Liver (tissue), 9 donors: ENCODE results near the gene NXPH3. TPM values are rescaled to one million over a fixed set of nuclear protein-coding genes. Genes with fewer than 3 reads are reported as not detected.

ENCODE experiments used
- DNase-seq: peaks from one replicate; pipeline ENCODE4 v3.0.0-alpha.2; 2017; ENCODE audit warnings: low spot score
- H3K27ac ChIP-seq, 2 donors: one replicate each; pipeline ENCODE4 v1.7.0; 2013; ENCODE audit warnings: inconsistent platforms in 2 of 2, low read length in 2 of 2, control low read depth in 1 of 2, low read depth in 1 of 2, mild to moderate bottlenecking in 1 of 2
- H3K27me3 ChIP-seq, 4 donors: one replicate each; pipeline versions ENCODE4 v1.6.1 to v1.7.0; 2013; ENCODE audit warnings: low read length in 3 of 4, inconsistent platforms in 1 of 4, mild to moderate bottlenecking in 1 of 4, moderate library complexity in 1 of 4; ENCODE audit not compliant: control insufficient read depth in 4 of 4, insufficient read depth in 4 of 4
- H3K36me3 ChIP-seq, 4 donors: one replicate each; pipeline versions ENCODE4 v1.6.1 to v1.7.0; 2013; ENCODE audit warnings: low read length in 3 of 4, mild to moderate bottlenecking in 3 of 4, low read depth in 1 of 4, moderate library complexity in 1 of 4; ENCODE audit not compliant: control insufficient read depth in 4 of 4, insufficient read depth in 3 of 4
- H3K4me1 ChIP-seq, 4 donors: one replicate each; pipeline versions ENCODE4 v1.6.1 to v1.7.0; 2013; ENCODE audit warnings: low read length in 3 of 4, mild to moderate bottlenecking in 3 of 4, moderate library complexity in 1 of 4; ENCODE audit not compliant: control insufficient read depth in 4 of 4, insufficient read depth in 4 of 4
- H3K4me3 ChIP-seq, 3 donors: one replicate each; pipeline versions ENCODE4 v1.6.1 to v1.7.0; 2013; ENCODE audit warnings: low read length in 3 of 3, control low read depth in 1 of 3, low read depth in 1 of 3, mild to moderate bottlenecking in 1 of 3
- H3K9ac ChIP-seq, 2 donors: one replicate each; pipeline ENCODE4 v1.7.0; 2013; ENCODE audit warnings: low read length in 2 of 2, mild to moderate bottlenecking in 2 of 2, moderate library complexity in 2 of 2, control low read depth in 1 of 2, low read depth in 1 of 2
- H3K9me3 ChIP-seq, 4 donors: one replicate each; pipeline versions ENCODE4 v1.6.1 to v1.7.0; 2013; ENCODE audit warnings: low read length in 3 of 4; ENCODE audit not compliant: control insufficient read depth in 4 of 4
- EGR1 ChIP-seq, 2 donors: IDR thresholded peaks; 2 replicates each; pipeline ENCODE4 v1.6.1; 2016 to 2018; ENCODE audit warnings: antibody characterized with exemption in 2 of 2, low read depth in 2 of 2
- FOXA1 ChIP-seq: IDR thresholded peaks from 2 replicates; pipeline ENCODE4 v1.6.1; 2016; ENCODE audit warnings: antibody characterized with exemption
- FOXA2 ChIP-seq: IDR thresholded peaks from 2 replicates; pipeline ENCODE4 v1.6.1; 2016; ENCODE audit warnings: antibody characterized with exemption
- GABPA ChIP-seq, 2 donors: IDR thresholded peaks in 1 of 2; conservative IDR thresholded peaks in 1 of 2; 2 replicates each; pipeline ENCODE4 v1.6.1; 2016; ENCODE audit warnings: antibody characterized with exemption in 2 of 2, mild to moderate bottlenecking in 1 of 2, moderate library complexity in 1 of 2
- HNF4G ChIP-seq: IDR thresholded peaks from 2 replicates; pipeline ENCODE4 v1.6.1; 2016; ENCODE audit warnings: antibody characterized with exemption
- JUND ChIP-seq, 2 donors: IDR thresholded peaks; 2 replicates each; pipeline ENCODE4 v1.6.1; 2016; ENCODE audit warnings: antibody characterized with exemption in 2 of 2
- NR2F2 ChIP-seq: IDR thresholded peaks from 2 replicates; pipeline ENCODE4 v1.6.1; 2016; ENCODE audit warnings: antibody characterized with exemption
- RAD21 ChIP-seq, 2 donors: IDR thresholded peaks; 2 replicates each; pipeline ENCODE4 v1.6.1; 2016; ENCODE audit warnings: antibody characterized with exemption in 2 of 2, mild to moderate bottlenecking in 2 of 2
- SP1 ChIP-seq: IDR thresholded peaks from 2 replicates; pipeline ENCODE4 v1.6.1; 2018; ENCODE audit warnings: antibody characterized with exemption, mild to moderate bottlenecking
- TAF1 ChIP-seq: conservative IDR thresholded peaks from 2 replicates; pipeline ENCODE4 v1.6.1; 2016; ENCODE audit warnings: antibody characterized with exemption, mild to moderate bottlenecking
- YY1 ChIP-seq: IDR thresholded peaks from 2 replicates; pipeline ENCODE4 v1.6.1; 2016; ENCODE audit warnings: antibody characterized with exemption, mild to moderate bottlenecking
- WGBS: extraction: QIAGEN DNeasy Blood & Tissue Kit; methylation state at CpG from one replicate; pipeline ENCODE4 v1.1.7; 2013; 5-methylcytosine and 5-hydroxymethylcytosine counted together
- polyA plus RNA-seq, 2 donors: library from polyadenylated mRNA; stranded (reverse) in 1 of 2; unstranded in 1 of 2; fragments of 200-250 nt in 1 of 2; fragments of >200 nt in 1 of 2; fragmentation: Nextera tagmentation in 1 of 2; extraction: Ambion mirVana in 1 of 2; gene quantifications; one replicate each; pipeline versions ENCODE4 v1.2.1 to v1.2.3, GENCODE V29; 2013 to 2015
- total RNA-seq, 2 donors: library from RNA; depleted of rRNA; stranded (reverse); fragments of >200 nt; gene quantifications; one replicate each; pipeline ENCODE4 v1.2.3, GENCODE V29; 2014
- TF ChIP-seq, protein P1 (sequence below): IDR thresholded peaks from 2 replicates; pipeline ENCODE4 v1.6.1; 2016; ENCODE audit warnings: antibody characterized with exemption
- TF ChIP-seq, protein P2 (sequence below): IDR thresholded peaks from 2 replicates; pipeline ENCODE4 v1.6.1; 2016; ENCODE audit warnings: antibody characterized with exemption, mild to moderate bottlenecking
- TF ChIP-seq, protein P3 (sequence below): fragments of 150-350 bp; IDR thresholded peaks from 2 replicates; pipeline ENCODE4 v1.5.1; 2017; ENCODE audit warnings: improper control_type of control experiment, low read depth, low read length; ENCODE audit not compliant: missing input control
- TF ChIP-seq, protein P4 (sequence below): IDR thresholded peaks from 2 replicates; pipeline ENCODE4 v1.6.1; 2016; ENCODE audit warnings: antibody characterized with exemption
- donor health status: healthy.
- donor health status: healthy.
- donor health status: healthy.
- donor health status: healthy.
- donor health status: healthy.

Gene NXPH3
- total and polyA plus RNA-seq, 4 donors = 0.17 to 0.22 TPM; not detected in 2

DNA sequence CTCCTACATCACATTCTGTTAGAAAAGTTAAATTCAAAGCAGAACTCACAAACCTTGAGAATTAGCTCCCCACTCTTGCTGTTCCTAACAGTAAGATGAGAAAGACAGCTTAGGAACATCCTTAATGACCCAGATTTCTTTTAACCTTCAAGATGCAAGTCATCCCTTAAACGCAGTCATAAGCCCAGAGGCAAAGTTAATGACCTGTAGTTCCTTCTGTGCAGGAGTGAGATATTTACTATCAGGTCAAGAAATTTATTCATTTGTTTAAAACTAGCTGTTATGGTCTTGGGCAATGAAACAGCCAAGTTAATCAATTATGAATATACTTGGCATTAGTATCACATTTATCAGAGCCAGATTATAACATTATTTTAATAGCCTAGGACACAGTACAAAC lies 37.1 kb downstream of the NXPH3 start:
- Histone ChIP-seq H3K36me3 (peaks cover 4 to 19% (median 12%) of the 10 kb centered on the region in 4 donors), H3K4me3 (no peak overlapping the region), H3K9ac (no peak overlapping the region), H3K27me3 (no peaks in the 10 kb centered on the region), H3K4me1 (peaks cover 6 to 29% (median 22%) of the 10 kb centered on the region in 4 donors), H3K9me3 (no peaks in the 10 kb centered on the region), H3K27ac (no peak overlapping the region)
- 71% methylated on average over 1 of the region's 1 CpG for WGBS
- TF ChIP-seq, protein P1, sequence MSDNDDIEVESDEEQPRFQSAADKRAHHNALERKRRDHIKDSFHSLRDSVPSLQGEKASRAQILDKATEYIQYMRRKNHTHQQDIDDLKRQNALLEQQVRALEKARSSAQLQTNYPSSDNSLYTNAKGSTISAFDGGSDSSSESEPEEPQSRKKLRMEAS = no peak
- TF ChIP-seq FOXA1 = no peak
- no peak for TF ChIP-seq SP1
- TF ChIP-seq FOXA2 = no peak
- TF ChIP-seq NR2F2 = no peak
- no peak for TF ChIP-seq JUND (IDR thresholded peaks at IDR 0.05)
- no peak for TF ChIP-seq YY1
- TF ChIP-seq, protein P2, sequence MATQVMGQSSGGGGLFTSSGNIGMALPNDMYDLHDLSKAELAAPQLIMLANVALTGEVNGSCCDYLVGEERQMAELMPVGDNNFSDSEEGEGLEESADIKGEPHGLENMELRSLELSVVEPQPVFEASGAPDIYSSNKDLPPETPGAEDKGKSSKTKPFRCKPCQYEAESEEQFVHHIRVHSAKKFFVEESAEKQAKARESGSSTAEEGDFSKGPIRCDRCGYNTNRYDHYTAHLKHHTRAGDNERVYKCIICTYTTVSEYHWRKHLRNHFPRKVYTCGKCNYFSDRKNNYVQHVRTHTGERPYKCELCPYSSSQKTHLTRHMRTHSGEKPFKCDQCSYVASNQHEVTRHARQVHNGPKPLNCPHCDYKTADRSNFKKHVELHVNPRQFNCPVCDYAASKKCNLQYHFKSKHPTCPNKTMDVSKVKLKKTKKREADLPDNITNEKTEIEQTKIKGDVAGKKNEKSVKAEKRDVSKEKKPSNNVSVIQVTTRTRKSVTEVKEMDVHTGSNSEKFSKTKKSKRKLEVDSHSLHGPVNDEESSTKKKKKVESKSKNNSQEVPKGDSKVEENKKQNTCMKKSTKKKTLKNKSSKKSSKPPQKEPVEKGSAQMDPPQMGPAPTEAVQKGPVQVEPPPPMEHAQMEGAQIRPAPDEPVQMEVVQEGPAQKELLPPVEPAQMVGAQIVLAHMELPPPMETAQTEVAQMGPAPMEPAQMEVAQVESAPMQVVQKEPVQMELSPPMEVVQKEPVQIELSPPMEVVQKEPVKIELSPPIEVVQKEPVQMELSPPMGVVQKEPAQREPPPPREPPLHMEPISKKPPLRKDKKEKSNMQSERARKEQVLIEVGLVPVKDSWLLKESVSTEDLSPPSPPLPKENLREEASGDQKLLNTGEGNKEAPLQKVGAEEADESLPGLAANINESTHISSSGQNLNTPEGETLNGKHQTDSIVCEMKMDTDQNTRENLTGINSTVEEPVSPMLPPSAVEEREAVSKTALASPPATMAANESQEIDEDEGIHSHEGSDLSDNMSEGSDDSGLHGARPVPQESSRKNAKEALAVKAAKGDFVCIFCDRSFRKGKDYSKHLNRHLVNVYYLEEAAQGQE = no peak
- no peak for TF ChIP-seq GABPA (IDR thresholded peaks at IDR 0.05 in 1 of 2, conservative IDR thresholded peaks at IDR 0.05 in 1 of 2)
- no peak for DNase-seq

DNA sequence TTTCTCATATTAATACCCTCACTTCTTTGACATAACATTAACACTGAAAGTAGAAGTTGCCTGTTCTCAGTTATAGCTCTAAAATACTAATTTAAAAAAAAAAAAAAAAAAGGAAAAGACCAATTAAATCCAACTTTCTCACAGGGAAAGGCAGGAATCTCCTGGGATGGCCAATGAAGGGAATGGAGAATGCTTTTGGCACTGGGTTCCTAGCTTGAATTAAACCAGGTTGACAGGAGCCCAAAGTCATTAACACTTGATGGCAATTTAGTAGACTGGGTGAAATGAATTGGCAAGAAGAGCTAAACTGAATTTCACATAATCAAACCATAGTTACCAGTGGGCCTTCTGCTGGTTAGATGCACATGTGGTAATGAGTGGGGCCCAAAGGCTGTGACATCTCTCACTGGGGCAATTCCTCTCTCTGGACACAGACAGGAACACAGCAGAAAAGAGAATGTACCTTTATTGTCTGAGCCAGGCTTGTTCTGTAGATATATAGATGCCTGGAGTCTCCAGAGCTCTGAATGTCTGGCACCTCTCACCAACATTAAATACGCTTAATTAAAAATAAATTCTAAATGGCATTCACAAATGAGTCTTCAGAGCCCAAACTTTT lies 37.6 kb downstream of the NXPH3 start:
- peaks cover 6 to 29% (median 22%) of the 10 kb centered on the region in 4 donors for H3K4me1 ChIP-seq
- no peaks in the 10 kb centered on the region for H3K9me3 ChIP-seq
- H3K27ac ChIP-seq = no peak overlapping the region
- 99% methylated on average over 1 of the region's 1 CpG for WGBS
- DNase-seq = no peak
- H3K27me3 ChIP-seq = no peaks in the 10 kb centered on the region
- H3K36me3 ChIP-seq = peaks cover 4 to 20% (median 14%) of the 10 kb centered on the region in 4 donors
- H3K9ac ChIP-seq = no peak overlapping the region
- TF ChIP-seq FOXA1 (no peak), TAF1 (no peak), JUND (IDR thresholded peaks at IDR 0.05) (no peak), GABPA (IDR thresholded peaks at IDR 0.05 in 1 of 2, conservative IDR thresholded peaks at IDR 0.05 in 1 of 2) (no peak), SP1 (no peak), YY1 (no peak), RAD21 (IDR thresholded peaks at IDR 0.05) (no peak), HNF4G (no peak), EGR1 (IDR thresholded peaks at IDR 0.05; ENCODE audit: low read depth in 2 of 2) (no peak), FOXA2 (no peak)
- TF ChIP-seq, protein P3, sequence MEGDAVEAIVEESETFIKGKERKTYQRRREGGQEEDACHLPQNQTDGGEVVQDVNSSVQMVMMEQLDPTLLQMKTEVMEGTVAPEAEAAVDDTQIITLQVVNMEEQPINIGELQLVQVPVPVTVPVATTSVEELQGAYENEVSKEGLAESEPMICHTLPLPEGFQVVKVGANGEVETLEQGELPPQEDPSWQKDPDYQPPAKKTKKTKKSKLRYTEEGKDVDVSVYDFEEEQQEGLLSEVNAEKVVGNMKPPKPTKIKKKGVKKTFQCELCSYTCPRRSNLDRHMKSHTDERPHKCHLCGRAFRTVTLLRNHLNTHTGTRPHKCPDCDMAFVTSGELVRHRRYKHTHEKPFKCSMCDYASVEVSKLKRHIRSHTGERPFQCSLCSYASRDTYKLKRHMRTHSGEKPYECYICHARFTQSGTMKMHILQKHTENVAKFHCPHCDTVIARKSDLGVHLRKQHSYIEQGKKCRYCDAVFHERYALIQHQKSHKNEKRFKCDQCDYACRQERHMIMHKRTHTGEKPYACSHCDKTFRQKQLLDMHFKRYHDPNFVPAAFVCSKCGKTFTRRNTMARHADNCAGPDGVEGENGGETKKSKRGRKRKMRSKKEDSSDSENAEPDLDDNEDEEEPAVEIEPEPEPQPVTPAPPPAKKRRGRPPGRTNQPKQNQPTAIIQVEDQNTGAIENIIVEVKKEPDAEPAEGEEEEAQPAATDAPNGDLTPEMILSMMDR = no peak
- TF ChIP-seq, protein P2 = no peak
- TF ChIP-seq, protein P1 = no peak
- TF ChIP-seq, protein P4, sequence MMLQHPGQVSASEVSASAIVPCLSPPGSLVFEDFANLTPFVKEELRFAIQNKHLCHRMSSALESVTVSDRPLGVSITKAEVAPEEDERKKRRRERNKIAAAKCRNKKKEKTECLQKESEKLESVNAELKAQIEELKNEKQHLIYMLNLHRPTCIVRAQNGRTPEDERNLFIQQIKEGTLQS = no peak
- H3K4me3 ChIP-seq = no peak overlapping the region
